ENCODE results near the gene DDB1. TPM values are rescaled to one million over a fixed set of nuclear protein-coding genes. Genes with fewer than 3 reads are reported as not detected.

The DDB1 gene
- total RNA-seq, 2 experiments from 2014 or later = 140 to 147 TPM

DNA sequence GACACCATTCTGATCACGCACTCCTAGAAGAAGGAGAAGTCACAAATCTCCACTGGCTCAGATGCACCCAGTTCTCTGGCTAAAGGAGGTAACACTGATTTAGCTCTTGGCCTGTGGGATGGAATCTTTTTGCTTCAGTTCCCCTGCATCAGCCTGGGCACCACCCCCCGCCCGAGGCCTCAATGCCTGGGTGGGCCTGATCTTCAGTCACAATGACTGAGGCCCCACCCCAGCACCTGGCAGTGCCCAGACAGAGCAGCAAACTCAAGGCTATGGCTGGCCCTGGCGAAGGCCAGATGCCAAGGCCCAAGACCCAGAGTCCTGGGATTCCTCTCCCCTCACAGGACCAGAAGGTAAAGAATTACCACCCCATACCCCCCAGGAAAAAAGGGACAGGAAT, 23.8 kb upstream of the DDB1 start:
- no peak for TF ChIP-seq CTCF (IDR thresholded peaks at IDR 0.05)
- H3K9me3 ChIP-seq (ENCODE audit: control insufficient read depth in 1 of 2, insufficient read depth in 1 of 2, low read length in 2 of 2) = no peaks in the 10 kb centered on the region
- no peak overlapping the region for H3K27ac ChIP-seq (ENCODE audit: low read depth in 1 of 2, low read length in 2 of 2)
- no peak overlapping the region for H3K4me3 ChIP-seq (ENCODE audit: low read length)
- Mint-ChIP-seq H3K27ac (no peak overlapping the region), H3K36me3 (ENCODE audit: low read depth) (peaks cover 32% of the 10 kb centered on the region), H3K9me3 (no peaks in the 10 kb centered on the region), H3K27me3 (no peaks in the 10 kb centered on the region), H3K4me1 (ENCODE audit: low read depth) (peaks cover 23% of the 10 kb centered on the region), H3K4me3 (no peak overlapping the region)
- ATAC-seq (ENCODE audit: poor library complexity) (no peak), DNase-seq (no peak)
- intact Hi-C loops (cut with DNase I, micrococcal nuclease) = no loop called here
- CTCF ChIA-PET = interaction anchor here (2.2 kb wide), 1 partner anchor 20 kb away, joined by 5 read pairs; no protein-coding TSS in a partner anchor
- peaks cover 26% of the 10 kb centered on the region for H3K4me1 ChIP-seq (ENCODE audit: insufficient read depth, low read length)
- peaks cover 26% of the 10 kb centered on the region for H3K36me3 ChIP-seq (ENCODE audit: insufficient read depth, low read length)
- no peaks in the 10 kb centered on the region for H3K27me3 ChIP-seq (ENCODE audit: control insufficient read depth in 1 of 2, insufficient read depth in 2 of 2, low read length in 2 of 2)
- POLR2A ChIA-PET = interaction anchor here (2.6 kb wide), 1 partner anchor 21 kb away, joined by 7 read pairs; no protein-coding TSS in a partner anchor

- POLR2A ChIA-PET = no interaction called here
- Histone ChIP-seq H3K4me1 (ENCODE audit: insufficient read depth, low read length) (peaks cover 11% of the 10 kb centered on the region), H3K4me3 (ENCODE audit: low read length) (no peak overlapping the region)
These were observed 21.3 kb upstream of the DDB1 start for GRCh38 chr11:61354208-61354607.

GRCh38 chr11:61353131-61354067, 20.5 kb upstream of the DDB1 start:
- no peak overlapping the region for H3K27ac ChIP-seq (ENCODE audit: low read depth in 1 of 2, low read length in 2 of 2)
- Mint-ChIP-seq H3K27ac (no peak overlapping the region), H3K36me3 (ENCODE audit: low read depth) (peaks cover 53% of the 10 kb centered on the region), H3K4me3 (no peak overlapping the region), H3K9me3 (no peaks in the 10 kb centered on the region), H3K27me3 (no peaks in the 10 kb centered on the region), H3K4me1 (ENCODE audit: low read depth) (peaks cover 6% of the 10 kb centered on the region)
- ChIA-PET POLR2A (no interaction called here), CTCF (interaction anchor here (1.1 kb wide), 1 partner anchor 17 kb away, joined by 3 read pairs; no protein-coding TSS in a partner anchor)
- H3K9me3 ChIP-seq (ENCODE audit: control insufficient read depth in 1 of 2, insufficient read depth in 1 of 2, low read length in 2 of 2) = no peaks in the 10 kb centered on the region
- no peak for DNase-seq
- peaks cover 49% of the 10 kb centered on the region for H3K36me3 ChIP-seq (ENCODE audit: insufficient read depth, low read length)
- TF ChIP-seq CTCF (IDR thresholded peaks at IDR 0.05) = no peak
- H3K27me3 ChIP-seq (ENCODE audit: control insufficient read depth in 1 of 2, insufficient read depth in 2 of 2, low read length in 2 of 2) = no peaks in the 10 kb centered on the region
- H3K4me1 ChIP-seq (ENCODE audit: insufficient read depth, low read length) = peaks cover 11% of the 10 kb centered on the region
- intact Hi-C loops (cut with DNase I, micrococcal nuclease) = no loop called here
- H3K4me3 ChIP-seq (ENCODE audit: low read length) = no peak overlapping the region
- ATAC-seq (ENCODE audit: poor library complexity) = no peak

More at GRCh38 chr11:61354208-61354607, 21.3 kb upstream of the DDB1 start:
- H3K4me3 Mint-ChIP-seq = no peak overlapping the region
- no peak for TF ChIP-seq CTCF (IDR thresholded peaks at IDR 0.05)
- no peak overlapping the region for H3K27ac ChIP-seq (ENCODE audit: low read depth in 1 of 2, low read length in 2 of 2)
- peaks cover 45% of the 10 kb centered on the region for H3K36me3 Mint-ChIP-seq (ENCODE audit: low read depth)
- peaks cover 6% of the 10 kb centered on the region for H3K4me1 Mint-ChIP-seq (ENCODE audit: low read depth)
- DNase-seq = no peak
- H3K27ac Mint-ChIP-seq = no peak overlapping the region
- intact Hi-C loops (cut with DNase I, micrococcal nuclease) = no loop called here
- no peaks in the 10 kb centered on the region for H3K9me3 ChIP-seq (ENCODE audit: control insufficient read depth in 1 of 2, insufficient read depth in 1 of 2, low read length in 2 of 2)
- CTCF ChIA-PET = interaction anchor here (1.1 kb wide), 1 partner anchor 18 kb away, joined by 3 read pairs; no protein-coding TSS in a partner anchor
- H3K9me3 Mint-ChIP-seq = no peaks in the 10 kb centered on the region
- no peaks in the 10 kb centered on the region for H3K27me3 ChIP-seq (ENCODE audit: control insufficient read depth in 1 of 2, insufficient read depth in 2 of 2, low read length in 2 of 2)
- H3K27me3 Mint-ChIP-seq = no peaks in the 10 kb centered on the region
- ATAC-seq (ENCODE audit: poor library complexity) = no peak
- H3K36me3 ChIP-seq (ENCODE audit: insufficient read depth, low read length) = peaks cover 46% of the 10 kb centered on the region

All from CD4-positive, alpha-beta T cell (primary cell).